DND-41 (cell line): ENCODE results near the gene SF3B5.
"Not testable (repeated sequence)": the region's sequence is repeated elsewhere in the genome, so short reads cannot be mapped to it uniquely, and the experiment has no call there.

ENCODE experiments used
- ATAC-seq: fragments of 200-7000 bp; cut with Tn5 transposase; 3 replicates; pipeline ENCODE4 v1.9.1; 2021; ENCODE audit warnings: low read depth; ENCODE audit not compliant: insufficient read depth
- DNase-seq: peaks from one replicate; pipeline ENCODE4 v3.0.0-alpha.2; 2020
- H2AFZ ChIP-seq: 2 replicates; pipeline ENCODE4 v1.6.0; 2012; ENCODE audit warnings: low read depth, low read length
- H3K27ac ChIP-seq: 2 replicates; pipeline ENCODE4 v1.5.1; 2012; ENCODE audit warnings: low read length, inconsistent platforms
- H3K27me3 ChIP-seq: fragments of 200-600 bp; sonication (generic); 2 replicates; pipeline ENCODE4 v1.6.0; 2012; ENCODE audit warnings: low read length, mild to moderate bottlenecking, inconsistent platforms; ENCODE audit not compliant: insufficient read depth, poor library complexity
- H3K36me3 ChIP-seq: 2 replicates; pipeline ENCODE4 v1.5.1; 2012; ENCODE audit warnings: low read length, inconsistent platforms; ENCODE audit not compliant: insufficient read depth
- H3K4me1 ChIP-seq: 2 replicates; pipeline ENCODE4 v1.5.1; 2012; ENCODE audit warnings: mild to moderate bottlenecking, low read length; ENCODE audit not compliant: insufficient read depth
- H3K4me2 ChIP-seq: 2 replicates; pipeline ENCODE4 v1.6.0; 2012; ENCODE audit warnings: mild to moderate bottlenecking, moderate library complexity, low read length, inconsistent platforms; ENCODE audit not compliant: insufficient read depth
- H3K4me3 ChIP-seq, 2 experiments: fragments of 200-600 bp in 1 of 2; shearing (Covaris generic) in 1 of 2; 2 replicates each; pipeline ENCODE4 v1.5.1; 2012 to 2016; ENCODE audit warnings: inconsistent platforms in 2 of 2, low read length in 2 of 2, mild to moderate bottlenecking in 2 of 2, low read depth in 1 of 2, moderate library complexity in 1 of 2
- H3K79me2 ChIP-seq: 2 replicates; pipeline ENCODE4 v1.6.0; 2012; ENCODE audit warnings: low read length, inconsistent platforms; ENCODE audit not compliant: insufficient read depth
- H3K9ac ChIP-seq: 2 replicates; pipeline ENCODE4 v1.6.0; 2012; ENCODE audit warnings: low read depth, mild to moderate bottlenecking, inconsistent platforms, low read length, moderate library complexity
- H3K9me3 ChIP-seq: 2 replicates; pipeline ENCODE4 v1.5.1; 2012; ENCODE audit warnings: low read length, moderate library complexity, mild to moderate bottlenecking, inconsistent platforms; ENCODE audit not compliant: insufficient read depth, severe bottlenecking
- H4K20me1 ChIP-seq: 2 replicates; pipeline ENCODE4 v1.6.0; 2012; ENCODE audit warnings: low read length; ENCODE audit not compliant: insufficient read depth
- EZH2 ChIP-seq: IDR thresholded peaks from 3 replicates; pipeline ENCODE4 v1.6.1; 2012; ENCODE audit warnings: borderline replicate concordance, low read depth, mild to moderate bottlenecking, moderate library complexity, low read length, inconsistent platforms; ENCODE audit not compliant: severe bottlenecking
- TF ChIP-seq, protein P1 (sequence below): IDR thresholded peaks from 2 replicates; pipeline ENCODE4 v1.5.1; 2012; ENCODE audit warnings: borderline replicate concordance, low read length, moderate library complexity, mild to moderate bottlenecking; ENCODE audit not compliant: poor library complexity, severe bottlenecking; ENCODE audit errors: extremely low read depth

SF3B5 gene

DNA sequence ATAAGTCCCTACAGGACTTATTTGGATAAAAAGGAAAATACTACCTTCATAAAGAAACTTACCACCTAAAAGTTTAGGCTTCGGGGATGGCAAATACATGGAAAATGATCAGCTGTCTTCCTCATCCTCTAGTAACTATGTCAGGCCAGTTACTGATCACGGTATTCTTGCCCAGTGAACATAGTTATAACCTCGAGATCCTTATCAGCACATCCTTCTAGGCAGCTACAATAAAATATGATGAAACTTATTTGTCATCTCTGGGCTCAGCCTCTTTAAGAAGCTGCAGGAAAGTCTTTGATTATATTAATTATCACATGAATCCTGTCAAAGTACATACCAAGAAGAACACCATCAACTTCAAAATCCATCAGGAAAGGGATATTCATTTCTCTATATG lies 41.8 kb downstream of the SF3B5 start:
- Histone ChIP-seq H3K79me2 (no peaks in the 10 kb centered on the region), H2AFZ (no peak overlapping the region), H4K20me1 (no peaks in the 10 kb centered on the region), H3K9me3 (no peaks in the 10 kb centered on the region), H3K4me3 (no peak overlapping the region), H3K27me3 (peaks cover 4% of the 10 kb centered on the region), H3K9ac (no peak overlapping the region), H3K4me1 (no peaks in the 10 kb centered on the region), H3K27ac (no peak overlapping the region), H3K36me3 (no peaks in the 10 kb centered on the region), H3K4me2 (no peak overlapping the region)
- DNase-seq (no peak), ATAC-seq (no peak)
- TF ChIP-seq, protein P1, sequence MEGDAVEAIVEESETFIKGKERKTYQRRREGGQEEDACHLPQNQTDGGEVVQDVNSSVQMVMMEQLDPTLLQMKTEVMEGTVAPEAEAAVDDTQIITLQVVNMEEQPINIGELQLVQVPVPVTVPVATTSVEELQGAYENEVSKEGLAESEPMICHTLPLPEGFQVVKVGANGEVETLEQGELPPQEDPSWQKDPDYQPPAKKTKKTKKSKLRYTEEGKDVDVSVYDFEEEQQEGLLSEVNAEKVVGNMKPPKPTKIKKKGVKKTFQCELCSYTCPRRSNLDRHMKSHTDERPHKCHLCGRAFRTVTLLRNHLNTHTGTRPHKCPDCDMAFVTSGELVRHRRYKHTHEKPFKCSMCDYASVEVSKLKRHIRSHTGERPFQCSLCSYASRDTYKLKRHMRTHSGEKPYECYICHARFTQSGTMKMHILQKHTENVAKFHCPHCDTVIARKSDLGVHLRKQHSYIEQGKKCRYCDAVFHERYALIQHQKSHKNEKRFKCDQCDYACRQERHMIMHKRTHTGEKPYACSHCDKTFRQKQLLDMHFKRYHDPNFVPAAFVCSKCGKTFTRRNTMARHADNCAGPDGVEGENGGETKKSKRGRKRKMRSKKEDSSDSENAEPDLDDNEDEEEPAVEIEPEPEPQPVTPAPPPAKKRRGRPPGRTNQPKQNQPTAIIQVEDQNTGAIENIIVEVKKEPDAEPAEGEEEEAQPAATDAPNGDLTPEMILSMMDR = no peak
- no peak for TF ChIP-seq EZH2

DNA sequence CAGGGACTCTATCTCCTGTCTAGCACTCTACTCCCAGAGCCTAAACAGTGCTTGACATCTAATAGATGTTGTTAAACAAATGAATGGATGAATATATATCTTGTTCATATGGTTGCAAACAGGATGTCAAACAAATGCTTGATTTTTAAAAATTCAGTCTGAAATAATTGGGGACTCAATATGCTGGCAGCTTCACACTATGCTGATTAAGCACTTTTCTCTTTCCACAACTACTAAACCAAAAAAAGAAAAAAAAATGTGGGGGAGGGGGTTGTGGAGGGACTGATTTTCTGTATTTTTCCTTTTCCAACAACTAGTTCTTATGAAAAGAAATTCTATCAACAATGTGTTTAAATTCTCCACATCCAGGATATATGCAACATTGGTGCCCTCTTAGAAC lies 42.9 kb downstream of the SF3B5 start:
- no peak overlapping the region for H3K4me3 ChIP-seq
- no peaks in the 10 kb centered on the region for H3K36me3 ChIP-seq
- no peaks in the 10 kb centered on the region for H3K79me2 ChIP-seq
- no peaks in the 10 kb centered on the region for H4K20me1 ChIP-seq
- no peak overlapping the region for H3K4me2 ChIP-seq
- no peak for TF ChIP-seq EZH2
- TF ChIP-seq, protein P1 = no peak
- H3K27ac ChIP-seq = no peak overlapping the region
- peaks cover 5% of the 10 kb centered on the region for H3K9me3 ChIP-seq
- peaks cover 4% of the 10 kb centered on the region for H3K27me3 ChIP-seq
- no peak overlapping the region for H2AFZ ChIP-seq
- DNase-seq (no peak), ATAC-seq (no peak)
- H3K4me1 ChIP-seq = no peaks in the 10 kb centered on the region
- no peak overlapping the region for H3K9ac ChIP-seq

DNA sequence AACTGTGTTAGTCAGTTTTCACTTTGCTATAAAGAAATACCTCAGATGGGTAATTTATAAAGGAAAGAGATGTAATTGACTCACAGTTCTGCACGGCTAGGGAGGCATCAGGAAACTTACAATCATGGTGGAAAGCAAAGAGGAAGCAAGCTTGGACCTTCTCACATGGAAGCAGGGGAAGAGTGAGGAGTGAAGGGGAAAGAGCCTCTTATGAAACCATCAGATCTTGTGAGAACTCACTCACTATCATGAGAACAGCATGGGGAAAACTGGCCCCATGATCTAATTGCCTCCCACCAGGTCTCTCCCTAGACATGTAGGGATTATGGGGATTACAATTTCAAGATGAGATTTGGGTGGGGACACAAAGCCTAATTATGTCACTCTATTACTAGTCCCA lies 46.0 kb downstream of the SF3B5 start:
- no peak for TF ChIP-seq EZH2
- TF ChIP-seq, protein P1 = no peak
- DNase-seq = no peak
- Histone ChIP-seq H3K27me3 (no peaks in the 10 kb centered on the region), H3K27ac (no peak overlapping the region), H3K79me2 (no peaks in the 10 kb centered on the region), H3K4me3 (no peak overlapping the region), H3K9ac (no peak overlapping the region), H4K20me1 (no peaks in the 10 kb centered on the region), H3K4me1 (no peaks in the 10 kb centered on the region), H3K36me3 (no peaks in the 10 kb centered on the region), H3K9me3 (peaks cover 5% of the 10 kb centered on the region), H2AFZ (no peak overlapping the region), H3K4me2 (no peak overlapping the region)
- ATAC-seq = no peak

DNA sequence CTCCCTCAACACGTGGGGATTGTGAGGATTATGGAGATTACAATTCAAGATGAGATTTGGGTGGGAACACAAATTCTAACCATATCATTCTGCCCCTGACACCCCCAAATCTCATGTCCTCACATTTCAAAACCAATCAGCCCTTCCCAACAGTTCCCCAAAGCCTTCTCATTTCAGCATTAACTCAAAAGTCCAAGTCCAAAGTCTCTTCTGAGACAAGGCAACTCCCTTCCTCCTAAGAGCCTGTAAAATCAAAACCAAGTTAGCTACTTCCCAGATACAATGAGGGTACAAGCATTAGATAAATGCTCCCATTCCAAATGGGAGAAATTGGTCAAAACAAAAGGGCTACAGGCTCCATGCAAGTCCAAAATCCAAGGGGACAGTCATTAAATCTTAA lies 47.7 kb downstream of the SF3B5 start:
- DNase-seq (no peak), ATAC-seq (no peak)
- Histone ChIP-seq H3K9me3 (peaks cover 5% of the 10 kb centered on the region), H3K4me1 (no peaks in the 10 kb centered on the region), H3K9ac (no peak overlapping the region), H2AFZ (no peak overlapping the region), H4K20me1 (no peaks in the 10 kb centered on the region), H3K27me3 (no peaks in the 10 kb centered on the region), H3K4me3 (no peak overlapping the region), H3K79me2 (no peaks in the 10 kb centered on the region), H3K4me2 (no peak overlapping the region), H3K36me3 (no peaks in the 10 kb centered on the region), H3K27ac (no peak overlapping the region)
- TF ChIP-seq EZH2 = no peak
- TF ChIP-seq, protein P1 = no peak

DNA sequence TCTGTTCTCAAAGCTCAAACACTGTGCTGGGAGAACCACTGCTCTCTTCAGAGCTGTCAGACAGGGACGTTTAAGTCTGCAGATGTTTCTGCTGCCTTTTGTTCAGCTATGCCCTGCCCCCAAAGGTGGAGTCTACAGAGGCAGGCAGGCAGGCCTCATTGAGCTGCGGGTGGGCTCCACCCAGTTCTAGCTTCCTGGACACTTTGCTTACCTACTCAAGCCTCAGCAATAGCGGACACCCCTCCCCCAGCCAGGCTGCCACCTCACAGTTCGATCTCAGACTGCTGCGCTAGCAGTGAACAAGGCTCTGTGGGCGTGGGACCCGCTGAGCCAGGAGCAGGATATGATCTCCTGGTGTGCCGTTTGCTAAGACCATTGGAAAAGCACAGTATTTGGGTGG lies 48.7 kb downstream of the SF3B5 start:
- ATAC-seq, H3K27ac ChIP-seq, H3K4me3 ChIP-seq: not testable (repeated sequence)

More for the DNA sequence above, 48.7 kb downstream of the SF3B5 start:
- H3K36me3 ChIP-seq, H2AFZ ChIP-seq, H3K4me2 ChIP-seq, H3K27me3 ChIP-seq, H3K4me1 ChIP-seq, DNase-seq, H4K20me1 ChIP-seq, H3K9me3 ChIP-seq, H3K79me2 ChIP-seq, H3K9ac ChIP-seq: not testable (repeated sequence)
